ENCODE measurements around the gene ASB1. TPM values are rescaled to one million over a fixed set of nuclear protein-coding genes. Genes with fewer than 3 reads are reported as not detected.

Gene ASB1
- total RNA-seq, 1 experiment from 2014 or later, result 28.9 TPM

- Histone ChIP-seq H3K4me2 (ENCODE audit: low read length) (peak overlapping the region; percentile 98), H3K79me2 (ENCODE audit: low read length) (peaks cover 56% of the 10 kb centered on the region), H3F3A (ENCODE audit: low read length, unreplicated experiment) (no peaks in the 10 kb centered on the region), H3K9ac (ENCODE audit: low read length) (peak overlapping the region; percentile 95), H4K20me1 (ENCODE audit: low read length) (no peaks in the 10 kb centered on the region), H3K36me3 (ENCODE audit: low read depth, low read length) (peaks cover 13% of the 10 kb centered on the region), H3K27ac (ENCODE audit: low read length) (peak overlapping the region; percentile 95), H3K4me3 (ENCODE audit: low read length) (peak overlapping the region; percentile 93), H3K27me3 (ENCODE audit: low read length) (no peaks in the 10 kb centered on the region), H3K9me3 (ENCODE audit: low read length) (no peaks in the 10 kb centered on the region), H2AFZ (ENCODE audit: low read length) (peak overlapping the region; percentile 87), H3K9me2 (replicated peaks; ENCODE audit: low read length) (no peaks in the 10 kb centered on the region), H3K4me1 (ENCODE audit: insufficient read depth, low read length) (peaks cover 20% of the 10 kb centered on the region)
- ChIA-PET CTCF (no interaction called here), POLR2A (ENCODE audit: unreplicated experiment) (interaction anchor here (1.0 kb wide), 1 partner anchor 12 kb away, joined by 3 read pairs; no protein-coding TSS in a partner anchor)
- peak; percentile 13 for DNase-seq
- intact Hi-C loops (cut with micrococcal nuclease), result loop anchor here (1.0 kb wide), 1 partner anchor 12 kb away; no protein-coding TSS in a partner anchor
- TSS peak; percentile 77 for BruUV-seq (replicated peaks)
- peak; percentile 8 for ATAC-seq
- TF ChIP-seq EZH2 (IDR thresholded peaks at IDR 0.05; ENCODE audit: low read length, unreplicated experiment), result no peak
- TF ChIP-seq EZH2phosphoT487 (IDR thresholded peaks at IDR 0.05; ENCODE audit: borderline replicate concordance, low read length), result no peak
- TF ChIP-seq CTCF (conservative IDR thresholded peaks at IDR 0.05; ENCODE audit: low read depth, low read length), result no peak
These were observed 872 bp downstream of the ASB1 start for GRCh38 chr2:238427435-238428162.

- DNase-seq (peak; percentile 17), ATAC-seq (no peak)
- H3K9me3 ChIP-seq (ENCODE audit: low read length), result no peaks in the 10 kb centered on the region
- peaks cover 20% of the 10 kb centered on the region for H3K36me3 ChIP-seq (ENCODE audit: low read depth, low read length)
- no peak overlapping the region for H3K27ac ChIP-seq (ENCODE audit: low read length)
- intact Hi-C loops (cut with micrococcal nuclease), result no loop called here
- peaks cover 67% of the 10 kb centered on the region for H3K79me2 ChIP-seq (ENCODE audit: low read length)
- H3F3A ChIP-seq (ENCODE audit: low read length, unreplicated experiment), result peaks cover 6% of the 10 kb centered on the region
- H3K4me3 ChIP-seq (ENCODE audit: low read length), result peak overlapping the region; percentile 93
- H3K4me1 ChIP-seq (ENCODE audit: insufficient read depth, low read length), result peaks cover 30% of the 10 kb centered on the region
- POLR2A ChIA-PET (ENCODE audit: unreplicated experiment), result no interaction called here
- H3K9me2 ChIP-seq (replicated peaks; ENCODE audit: low read length), result no peaks in the 10 kb centered on the region
- H3K9ac ChIP-seq (ENCODE audit: low read length), result no peak overlapping the region
- TF ChIP-seq EZH2phosphoT487 (IDR thresholded peaks at IDR 0.05; ENCODE audit: borderline replicate concordance, low read length) (no peak), CTCF (conservative IDR thresholded peaks at IDR 0.05; ENCODE audit: low read depth, low read length) (no peak), EZH2 (IDR thresholded peaks at IDR 0.05; ENCODE audit: low read length, unreplicated experiment) (no peak)
- H4K20me1 ChIP-seq (ENCODE audit: low read length), result no peaks in the 10 kb centered on the region
- no TSS peak for BruUV-seq (replicated peaks)
- no peak overlapping the region for H2AFZ ChIP-seq (ENCODE audit: low read length)
- no peaks in the 10 kb centered on the region for H3K27me3 ChIP-seq (ENCODE audit: low read length)
- H3K4me2 ChIP-seq (ENCODE audit: low read length), result peak overlapping the region; percentile 98
- CTCF ChIA-PET, result no interaction called here
These were observed 2.1 kb downstream of the ASB1 start for GRCh38 chr2:238428866-238429265.

- Histone ChIP-seq H3K79me2 (ENCODE audit: low read length) (peaks cover 78% of the 10 kb centered on the region), H3K9me3 (ENCODE audit: low read length) (no peaks in the 10 kb centered on the region), H3K27me3 (ENCODE audit: low read length) (no peaks in the 10 kb centered on the region), H2AFZ (ENCODE audit: low read length) (no peak overlapping the region), H4K20me1 (ENCODE audit: low read length) (no peaks in the 10 kb centered on the region), H3K27ac (ENCODE audit: low read length) (no peak overlapping the region), H3K4me1 (ENCODE audit: insufficient read depth, low read length) (peaks cover 48% of the 10 kb centered on the region), H3K36me3 (ENCODE audit: low read depth, low read length) (peaks cover 23% of the 10 kb centered on the region), H3F3A (ENCODE audit: low read length, unreplicated experiment) (peaks cover 11% of the 10 kb centered on the region), H3K9ac (ENCODE audit: low read length) (no peak overlapping the region), H3K4me2 (ENCODE audit: low read length) (no peak overlapping the region), H3K4me3 (ENCODE audit: low read length) (no peak overlapping the region), H3K9me2 (replicated peaks; ENCODE audit: low read length) (no peaks in the 10 kb centered on the region)
- POLR2A ChIA-PET (ENCODE audit: unreplicated experiment), result no interaction called here
- intact Hi-C loops (cut with micrococcal nuclease), result loop anchor here (10.0 kb wide), 1 partner anchor 514 kb away; no protein-coding TSS in a partner anchor
- TF ChIP-seq EZH2 (IDR thresholded peaks at IDR 0.05; ENCODE audit: low read length, unreplicated experiment), result no peak
- no peak for TF ChIP-seq CTCF (conservative IDR thresholded peaks at IDR 0.05; ENCODE audit: low read depth, low read length)
- TF ChIP-seq EZH2phosphoT487 (IDR thresholded peaks at IDR 0.05; ENCODE audit: borderline replicate concordance, low read length), result no peak
- BruUV-seq (replicated peaks), result no TSS peak
- CTCF ChIA-PET, result no interaction called here
- DNase-seq (no peak), ATAC-seq (no peak)
These were observed 4.1 kb downstream of the ASB1 start for GRCh38 chr2:238430781-238431180.
